ENCODE results near the gene NDST3. TPM values are rescaled to one million over a fixed set of nuclear protein-coding genes. Genes with fewer than 3 reads are reported as not detected.
A peak's percentile ranks its signal among the peaks of the same experiment; 100 is the strongest.

NDST3 gene
- total RNA-seq, 2 donors from 2014 or later: not detected

GRCh38 chr4:118171381-118171780, 137.1 kb downstream of the NDST3 start:
- H3K4me3 Mint-ChIP-seq: no peak overlapping the region
- H3K27me3 Mint-ChIP-seq (ENCODE audit: low read depth): no peaks in the 10 kb centered on the region
- H3K36me3 Mint-ChIP-seq (ENCODE audit: insufficient read depth in 2 of 2): no peaks in the 10 kb centered on the region
- no peak for ATAC-seq (replicated peaks in 1 of 2)
- peaks cover 32% of the 10 kb centered on the region for H3K4me1 Mint-ChIP-seq (ENCODE audit: low read depth)
- no peak for DNase-seq
- H3K27ac Mint-ChIP-seq: no peak overlapping the region
- no peaks in the 10 kb centered on the region for H3K9me3 Mint-ChIP-seq

GRCh38 chr4:118173126-118173525, 138.8 kb downstream of the NDST3 start:
- Mint-ChIP-seq H3K36me3 (ENCODE audit: insufficient read depth in 2 of 2) (no peaks in the 10 kb centered on the region), H3K27me3 (ENCODE audit: low read depth) (no peaks in the 10 kb centered on the region), H3K9me3 (no peaks in the 10 kb centered on the region), H3K27ac (no peak overlapping the region), H3K4me3 (no peak overlapping the region), H3K4me1 (ENCODE audit: low read depth) (peaks cover 32% of the 10 kb centered on the region)
- DNase-seq: no peak
- ATAC-seq (replicated peaks in 1 of 2): no peak

DNA sequence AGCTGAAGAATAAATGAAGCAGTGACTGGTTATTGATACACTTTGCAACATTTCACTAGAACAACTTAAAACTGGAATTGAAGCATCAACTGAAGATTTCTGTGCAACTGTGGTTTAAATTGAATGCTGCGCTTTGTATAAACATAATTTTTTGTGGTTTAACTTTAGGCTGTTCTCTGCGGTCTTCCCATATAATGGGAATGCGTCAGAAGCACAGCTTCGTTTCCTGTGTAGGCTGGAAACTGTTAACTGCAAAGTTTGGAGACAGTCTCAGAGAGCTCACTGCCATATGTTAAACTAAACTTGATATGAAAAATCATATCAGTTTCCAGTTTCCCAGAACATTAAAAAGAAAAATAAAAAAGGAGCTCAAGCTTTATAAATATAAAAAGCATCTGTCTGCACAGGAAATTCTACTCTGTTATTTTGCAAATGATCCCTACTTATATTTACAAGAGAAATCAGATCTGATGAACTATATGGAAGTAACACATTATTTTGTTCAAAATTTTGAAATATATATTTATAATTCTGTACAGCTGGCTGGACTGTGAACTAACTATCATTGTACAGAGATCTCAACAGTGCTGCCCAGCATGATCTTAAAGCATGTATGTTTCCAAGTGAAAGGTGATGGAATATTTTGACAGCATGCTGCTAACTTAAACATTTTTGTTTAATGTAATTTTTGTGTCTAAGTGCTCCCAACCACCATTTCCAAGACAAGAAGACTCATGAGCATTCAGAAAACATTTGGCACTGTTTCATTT, 139.9 kb downstream of the NDST3 start:
- H3K27me3 Mint-ChIP-seq (ENCODE audit: low read depth): no peaks in the 10 kb centered on the region
- DNase-seq: no peak
- no peaks in the 10 kb centered on the region for H3K9me3 Mint-ChIP-seq
- peaks cover 32% of the 10 kb centered on the region for H3K4me1 Mint-ChIP-seq (ENCODE audit: low read depth)
- peak in 1 of 2 donors; percentile 41 for ATAC-seq (replicated peaks in 1 of 2)
- H3K4me3 Mint-ChIP-seq: no peak overlapping the region
- H3K36me3 Mint-ChIP-seq (ENCODE audit: insufficient read depth in 2 of 2): no peaks in the 10 kb centered on the region
- H3K27ac Mint-ChIP-seq: no peak overlapping the region

DNA sequence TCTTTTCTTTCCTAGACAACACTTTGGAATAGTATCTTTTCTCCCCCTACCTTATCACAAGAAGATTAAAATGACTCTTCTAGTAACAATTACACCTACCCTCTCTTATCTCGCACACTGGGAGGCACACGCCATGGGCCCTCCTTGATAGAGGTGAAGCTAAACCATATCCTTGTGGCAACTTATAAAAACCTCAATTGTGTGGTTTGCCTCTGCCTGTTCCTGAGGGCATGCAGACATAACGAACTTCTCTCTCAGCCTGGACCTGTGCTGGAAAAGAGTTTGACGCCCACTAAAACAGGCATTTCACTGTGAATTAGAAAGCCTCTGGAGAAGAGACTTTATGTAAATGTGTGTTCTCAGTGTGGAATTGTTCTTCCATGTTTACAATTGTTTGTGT, 141.2 kb downstream of the NDST3 start:
- peaks cover 5% of the 10 kb centered on the region for H3K27me3 Mint-ChIP-seq (ENCODE audit: low read depth)
- DNase-seq (no peak), ATAC-seq (replicated peaks in 1 of 2) (no peak)
- H3K9me3 Mint-ChIP-seq: no peaks in the 10 kb centered on the region
- no peak overlapping the region for H3K4me3 Mint-ChIP-seq
- peaks cover 32% of the 10 kb centered on the region for H3K4me1 Mint-ChIP-seq (ENCODE audit: low read depth)
- H3K27ac Mint-ChIP-seq: no peak overlapping the region
- H3K36me3 Mint-ChIP-seq (ENCODE audit: insufficient read depth in 2 of 2): no peaks in the 10 kb centered on the region

- Mint-ChIP-seq H3K27ac (no peak overlapping the region), H3K4me3 (no peak overlapping the region), H3K36me3 (ENCODE audit: insufficient read depth in 2 of 2) (no peaks in the 10 kb centered on the region), H3K9me3 (no peaks in the 10 kb centered on the region), H3K27me3 (ENCODE audit: low read depth) (peaks cover 15% of the 10 kb centered on the region), H3K4me1 (ENCODE audit: low read depth) (peaks cover 33% of the 10 kb centered on the region)
- ATAC-seq (replicated peaks in 1 of 2): no peak
- no peak for DNase-seq
Observed at GRCh38 chr4:118177126-118177525, 142.8 kb downstream of the NDST3 start.

- Mint-ChIP-seq H3K27me3 (ENCODE audit: low read depth) (peaks cover 15% of the 10 kb centered on the region), H3K9me3 (no peaks in the 10 kb centered on the region), H3K27ac (no peak overlapping the region), H3K4me3 (no peak overlapping the region), H3K36me3 (ENCODE audit: insufficient read depth in 2 of 2) (no peaks in the 10 kb centered on the region), H3K4me1 (ENCODE audit: low read depth) (peaks cover 8% of the 10 kb centered on the region)
- DNase-seq (no peak), ATAC-seq (replicated peaks in 1 of 2) (no peak)
Observed at GRCh38 chr4:118180776-118181175, 146.5 kb downstream of the NDST3 start.

GRCh38 chr4:118190903-118191302, 156.6 kb downstream of the NDST3 start:
- Mint-ChIP-seq H3K27me3 (ENCODE audit: low read depth) (no peaks in the 10 kb centered on the region), H3K36me3 (ENCODE audit: insufficient read depth in 2 of 2) (no peaks in the 10 kb centered on the region), H3K27ac (no peak overlapping the region), H3K4me3 (no peak overlapping the region), H3K4me1 (ENCODE audit: low read depth) (no peaks in the 10 kb centered on the region), H3K9me3 (peaks cover 0 to 2% of the 10 kb centered on the region in 2 donors)
- no peak for DNase-seq
- ATAC-seq (replicated peaks in 1 of 2): no peak

- Mint-ChIP-seq H3K36me3 (ENCODE audit: insufficient read depth in 2 of 2) (no peaks in the 10 kb centered on the region), H3K27ac (no peak overlapping the region), H3K9me3 (peaks cover 2 to 4% of the 10 kb centered on the region in 2 donors), H3K27me3 (ENCODE audit: low read depth) (no peaks in the 10 kb centered on the region), H3K4me1 (ENCODE audit: low read depth) (no peaks in the 10 kb centered on the region), H3K4me3 (no peak overlapping the region)
- ATAC-seq (replicated peaks in 1 of 2) (no peak), DNase-seq (no peak)
Observed at GRCh38 chr4:118193421-118193820, 159.1 kb downstream of the NDST3 start.

DNA sequence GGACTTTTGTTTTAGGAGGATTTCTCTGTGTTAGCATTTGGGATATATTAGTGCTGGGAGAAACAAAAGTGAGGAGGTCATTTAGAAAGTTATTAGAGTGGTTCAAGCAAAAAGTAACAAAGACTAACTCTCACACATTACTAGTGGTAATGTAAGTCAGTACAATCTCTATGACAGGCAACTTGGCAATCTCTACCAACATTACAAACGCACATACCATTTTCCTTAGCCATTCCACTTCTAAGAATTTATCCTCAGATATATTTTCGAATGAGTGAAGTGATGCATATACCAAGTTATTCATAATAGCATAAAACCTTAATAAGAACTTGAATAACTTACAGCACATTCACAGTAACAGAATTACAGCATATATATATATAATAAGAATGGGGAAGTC, 172.3 kb downstream of the NDST3 start:
- H3K27me3 Mint-ChIP-seq (ENCODE audit: low read depth): no peaks in the 10 kb centered on the region
- no peak overlapping the region for H3K4me3 Mint-ChIP-seq
- H3K9me3 Mint-ChIP-seq: peaks cover 0 to 6% of the 10 kb centered on the region in 2 donors
- DNase-seq (no peak), ATAC-seq (replicated peaks in 1 of 2) (no peak)
- H3K4me1 Mint-ChIP-seq (ENCODE audit: low read depth): no peaks in the 10 kb centered on the region
- H3K27ac Mint-ChIP-seq: no peak overlapping the region
- H3K36me3 Mint-ChIP-seq (ENCODE audit: insufficient read depth in 2 of 2): peaks cover 0 to 4% of the 10 kb centered on the region in 2 donors

DNA sequence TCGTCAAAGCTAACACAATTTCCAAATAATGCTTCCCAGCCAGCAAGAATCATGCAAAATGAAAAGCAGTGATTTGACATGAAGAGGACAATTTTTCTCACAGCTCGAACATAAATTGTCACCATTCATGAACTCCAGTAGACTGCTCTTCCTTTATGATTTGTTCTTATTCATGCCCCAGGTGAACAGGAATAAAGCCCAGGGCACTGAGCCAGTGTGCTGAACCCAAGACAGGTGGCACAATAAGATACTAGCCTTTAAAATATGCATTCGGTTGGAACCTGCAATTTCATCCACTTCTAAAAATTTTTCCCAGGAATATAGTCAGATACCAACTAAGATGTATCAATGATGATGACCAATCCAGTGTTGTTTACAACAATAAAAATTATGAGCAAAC, 178.8 kb downstream of the NDST3 start:
- DNase-seq (no peak), ATAC-seq (replicated peaks in 1 of 2) (no peak)
- Mint-ChIP-seq H3K9me3 (no peaks in the 10 kb centered on the region), H3K4me3 (no peak overlapping the region), H3K27me3 (ENCODE audit: low read depth) (no peaks in the 10 kb centered on the region), H3K4me1 (ENCODE audit: low read depth) (no peaks in the 10 kb centered on the region), H3K27ac (no peak overlapping the region), H3K36me3 (ENCODE audit: insufficient read depth in 2 of 2) (no peaks in the 10 kb centered on the region)

- H3K27ac Mint-ChIP-seq: no peak overlapping the region
- DNase-seq (no peak), ATAC-seq (replicated peaks in 1 of 2) (no peak)
- no peaks in the 10 kb centered on the region for H3K9me3 Mint-ChIP-seq
- H3K4me1 Mint-ChIP-seq (ENCODE audit: low read depth): no peaks in the 10 kb centered on the region
- H3K4me3 Mint-ChIP-seq: no peak overlapping the region
- H3K27me3 Mint-ChIP-seq (ENCODE audit: low read depth): no peaks in the 10 kb centered on the region
- no peaks in the 10 kb centered on the region for H3K36me3 Mint-ChIP-seq (ENCODE audit: insufficient read depth in 2 of 2)
Observed at GRCh38 chr4:118215826-118216225, 181.5 kb downstream of the NDST3 start.

DNA sequence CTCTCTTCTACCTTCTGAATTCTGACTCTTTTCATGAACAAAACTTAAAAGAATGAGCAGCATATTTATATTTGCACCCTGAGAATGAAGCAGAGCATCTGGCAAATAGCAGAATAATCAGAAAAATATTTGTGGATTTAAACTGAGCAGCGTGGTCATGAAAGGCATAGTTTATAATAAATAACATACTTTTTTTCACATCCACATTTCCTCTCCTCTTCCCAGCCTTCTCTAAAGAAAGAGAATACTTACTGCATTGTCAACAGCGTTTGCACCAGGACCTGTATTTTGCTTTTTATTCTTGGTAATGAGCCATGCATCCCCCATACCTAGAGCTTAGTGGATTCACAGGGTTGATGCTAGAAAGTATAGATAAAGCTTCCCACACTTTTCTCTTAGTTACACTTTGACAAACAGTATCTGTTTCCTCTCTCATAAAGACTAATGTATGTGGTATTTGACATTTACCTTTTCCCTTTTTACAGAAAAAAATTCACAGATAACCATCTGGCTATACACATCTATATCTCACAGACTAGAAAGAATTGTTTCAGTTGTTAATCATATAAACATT, 187.0 kb downstream of the NDST3 start:
- Mint-ChIP-seq H3K27ac (no peak overlapping the region), H3K27me3 (ENCODE audit: low read depth) (peaks cover 8% of the 10 kb centered on the region), H3K9me3 (no peaks in the 10 kb centered on the region), H3K4me3 (no peak overlapping the region), H3K4me1 (ENCODE audit: low read depth) (no peaks in the 10 kb centered on the region), H3K36me3 (ENCODE audit: insufficient read depth in 2 of 2) (no peaks in the 10 kb centered on the region)
- DNase-seq (no peak), ATAC-seq (replicated peaks in 1 of 2) (no peak)

DNA sequence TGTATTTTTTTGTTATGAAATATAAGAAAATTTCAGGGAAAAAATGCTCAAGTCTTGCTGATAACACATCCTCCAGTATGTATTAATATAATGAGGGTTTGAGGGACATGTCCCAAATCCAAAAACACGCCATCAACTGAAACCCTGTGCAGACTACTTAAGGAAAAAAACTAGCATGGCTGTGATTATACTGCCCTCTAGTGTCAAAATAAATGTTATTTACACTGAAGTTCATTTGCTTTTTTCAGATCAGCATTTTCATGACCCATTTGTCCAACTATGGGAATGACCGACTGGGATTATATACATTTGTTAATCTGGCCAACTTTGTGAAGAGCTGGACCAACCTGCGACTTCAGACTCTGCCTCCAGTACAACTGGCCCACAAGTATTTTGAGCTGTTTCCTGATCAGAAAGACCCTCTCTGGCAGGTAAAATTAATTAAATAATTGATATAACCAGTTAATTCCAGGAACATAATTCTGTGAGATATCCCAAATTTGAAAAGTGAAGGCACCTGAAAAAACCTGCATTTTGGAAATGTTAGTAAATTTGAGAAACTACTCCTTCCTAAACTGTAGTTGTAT, 190.1 kb downstream of the NDST3 start:
- no peak for ATAC-seq (replicated peaks in 1 of 2)
- H3K27me3 Mint-ChIP-seq (ENCODE audit: low read depth): peaks cover 8% of the 10 kb centered on the region
- no peaks in the 10 kb centered on the region for H3K36me3 Mint-ChIP-seq (ENCODE audit: insufficient read depth in 2 of 2)
- H3K27ac Mint-ChIP-seq: no peak overlapping the region
- no peak for DNase-seq
- H3K4me1 Mint-ChIP-seq (ENCODE audit: low read depth): no peaks in the 10 kb centered on the region
- H3K4me3 Mint-ChIP-seq: no peak overlapping the region
- no peaks in the 10 kb centered on the region for H3K9me3 Mint-ChIP-seq

Data from activated T-cell treated with anti-CD3 and anti-CD28 coated beads, Interleukin-2, amount 50 U/mL, for 72 hours (primary cell).